ENCODE results near the gene MYO1E.

- no peak for TF ChIP-seq CTCF (IDR thresholded peaks at IDR 0.05 in 8 of 11, conservative IDR thresholded peaks at IDR 0.05 in 3 of 11)
- TF ChIP-seq POLR2A (IDR thresholded peaks at IDR 0.05), result no peak
These were observed 128.3 kb downstream of the MYO1E start for GRCh38 chr15:59244337-59244736.

Data from spleen (tissue), 7 donors.